ENCODE measurements around the gene DYSF. TPM values are rescaled to one million over a fixed set of nuclear protein-coding genes. Genes with fewer than 3 reads are reported as not detected.

The DYSF gene
- polyA plus RNA-seq, 1 experiment: 1.3 TPM

GRCh38 chr2:71456617-71457016 is 3.3 kb downstream of the DYSF start:
- no peak for TF ChIP-seq CTCF (IDR thresholded peaks at IDR 0.05; ENCODE audit: insufficient read depth, low read depth, low read length)
- ChIA-PET POLR2A (no interaction called here), CTCF (interaction anchor here (0.8 to 1.7 kb wide), 4 partner anchors 10 to 157 kb away, joined by 3 to 11 read pairs (median 6); no protein-coding TSS in a partner anchor)
- no peak overlapping the region for H3K4me3 ChIP-seq (ENCODE audit: low read depth, low read length)
- H3K27me3 ChIP-seq (ENCODE audit: control insufficient read depth, insufficient read depth, low read length): peaks cover 22% of the 10 kb centered on the region
- no peak for DNase-seq (ENCODE audit: low read depth)
- no peaks in the 10 kb centered on the region for H3K36me3 ChIP-seq (ENCODE audit: control insufficient read depth, insufficient read depth, low read length)

GRCh38 chr2:71457123-71457915 is 4.0 kb downstream of the DYSF start:
- TF ChIP-seq CTCF (IDR thresholded peaks at IDR 0.05; ENCODE audit: insufficient read depth, low read depth, low read length): no peak
- CTCF ChIA-PET: interaction anchor here (0.6 to 1.7 kb wide), 5 partner anchors 51 to 688 kb away, joined by 3 to 11 read pairs (median 3); no protein-coding TSS in a partner anchor
- DNase-seq (ENCODE audit: low read depth): no peak
- H3K27me3 ChIP-seq (ENCODE audit: control insufficient read depth, insufficient read depth, low read length): peaks cover 20% of the 10 kb centered on the region
- POLR2A ChIA-PET: no interaction called here
- H3K36me3 ChIP-seq (ENCODE audit: control insufficient read depth, insufficient read depth, low read length): no peaks in the 10 kb centered on the region
- H3K4me3 ChIP-seq (ENCODE audit: low read depth, low read length): no peak overlapping the region

GRCh38 chr2:71457923-71458322 is 4.6 kb downstream of the DYSF start:
- ChIA-PET POLR2A (no interaction called here), CTCF (interaction anchor here (0.7 to 1.7 kb wide), 2 partner anchors 52 kb away, joined by 3 to 11 read pairs; no protein-coding TSS in a partner anchor)
- H3K36me3 ChIP-seq (ENCODE audit: control insufficient read depth, insufficient read depth, low read length): no peaks in the 10 kb centered on the region
- no peak for TF ChIP-seq CTCF (IDR thresholded peaks at IDR 0.05; ENCODE audit: insufficient read depth, low read depth, low read length)
- peaks cover 17% of the 10 kb centered on the region for H3K27me3 ChIP-seq (ENCODE audit: control insufficient read depth, insufficient read depth, low read length)
- DNase-seq (ENCODE audit: low read depth): no peak
- no peak overlapping the region for H3K4me3 ChIP-seq (ENCODE audit: low read depth, low read length)

GRCh38 chr2:71458413-71459083 is 5.2 kb downstream of the DYSF start:
- ChIA-PET POLR2A (no interaction called here), CTCF (interaction anchor here (1.7 to 3.1 kb wide), 2 partner anchors 11 to 51 kb away, joined by 11 to 14 read pairs; no protein-coding TSS in a partner anchor)
- DNase-seq (ENCODE audit: low read depth): peak; percentile 14
- H3K27me3 ChIP-seq (ENCODE audit: control insufficient read depth, insufficient read depth, low read length): peaks cover 14% of the 10 kb centered on the region
- no peaks in the 10 kb centered on the region for H3K36me3 ChIP-seq (ENCODE audit: control insufficient read depth, insufficient read depth, low read length)
- H3K4me3 ChIP-seq (ENCODE audit: low read depth, low read length): no peak overlapping the region
- no peak for TF ChIP-seq CTCF (IDR thresholded peaks at IDR 0.05; ENCODE audit: insufficient read depth, low read depth, low read length)

- Histone ChIP-seq H3K36me3 (ENCODE audit: control insufficient read depth, insufficient read depth, low read length) (no peaks in the 10 kb centered on the region), H3K4me3 (ENCODE audit: low read depth, low read length) (no peak overlapping the region), H3K27me3 (ENCODE audit: control insufficient read depth, insufficient read depth, low read length) (peaks cover 15% of the 10 kb centered on the region)
- TF ChIP-seq CTCF (IDR thresholded peaks at IDR 0.05; ENCODE audit: insufficient read depth, low read depth, low read length): no peak
- CTCF ChIA-PET: interaction anchor here (1.8 to 6.1 kb wide), 4 partner anchors 10 to 76 kb away, joined by 6 to 139 read pairs (median 32); no protein-coding TSS in a partner anchor
- POLR2A ChIA-PET: no interaction called here
- DNase-seq (ENCODE audit: low read depth): no peak
These were observed 5.7 kb downstream of the DYSF start for GRCh38 chr2:71459084-71459431.
